ENCODE data around the gene BCAS1.

- TF ChIP-seq CTCF (IDR thresholded peaks at IDR 0.05) (no peak), POLR2A (IDR thresholded peaks at IDR 0.05) (peak; percentile 25)
These were observed 2.7 kb downstream of the BCAS1 start for GRCh38 chr20:54067606-54068174.

All from prostate gland (tissue), 2 donors.